ENCODE results near the gene SUGT1.

SUGT1 gene

DNA sequence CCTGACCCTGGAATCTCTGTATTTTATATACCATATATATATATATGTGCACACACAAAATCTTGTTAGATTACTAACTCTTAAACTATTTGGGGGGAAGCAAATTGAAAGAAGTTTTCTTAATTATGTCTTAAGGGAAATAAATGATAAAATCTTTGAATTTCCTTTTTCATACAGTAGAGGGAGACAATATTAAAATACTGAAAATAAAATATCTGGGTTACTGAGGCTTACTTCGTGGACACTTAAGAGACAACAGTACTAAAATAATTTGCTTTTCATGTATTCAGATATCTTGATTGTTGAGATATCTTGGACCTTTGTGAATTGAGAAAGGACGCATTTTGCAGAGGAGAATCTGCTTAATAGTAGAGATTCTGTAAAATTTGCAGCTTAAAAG lies 17.0 kb downstream of the SUGT1 start:
- TF ChIP-seq GATA3 (IDR thresholded peaks at IDR 0.05; ENCODE audit: low read depth, low read length) (no peak), GATA2 (IDR thresholded peaks at IDR 0.05; ENCODE audit: low read depth, low read length) (no peak)

DNA sequence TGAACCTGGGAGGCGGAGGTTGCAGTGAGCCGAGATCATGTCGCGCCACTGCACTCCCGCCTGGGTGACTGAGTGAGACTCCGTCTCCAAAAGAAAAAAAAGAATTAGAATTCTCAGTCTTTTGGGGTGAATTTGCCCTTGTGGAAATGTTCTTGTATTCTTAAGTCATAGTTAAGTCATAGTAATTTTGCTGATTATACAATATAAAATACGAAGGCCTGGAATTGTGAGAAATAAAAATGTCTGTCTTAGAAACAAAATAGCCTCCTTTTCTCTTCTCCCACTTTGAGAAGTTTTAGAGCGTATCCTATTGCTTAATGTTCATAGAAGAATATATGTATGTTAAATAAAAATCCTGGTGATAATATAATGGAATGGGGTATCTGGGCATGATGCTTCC lies 18.1 kb downstream of the SUGT1 start:
- TF ChIP-seq GATA3 (IDR thresholded peaks at IDR 0.05; ENCODE audit: low read depth, low read length) = no peak
- no peak for TF ChIP-seq GATA2 (IDR thresholded peaks at IDR 0.05; ENCODE audit: low read depth, low read length)

DNA sequence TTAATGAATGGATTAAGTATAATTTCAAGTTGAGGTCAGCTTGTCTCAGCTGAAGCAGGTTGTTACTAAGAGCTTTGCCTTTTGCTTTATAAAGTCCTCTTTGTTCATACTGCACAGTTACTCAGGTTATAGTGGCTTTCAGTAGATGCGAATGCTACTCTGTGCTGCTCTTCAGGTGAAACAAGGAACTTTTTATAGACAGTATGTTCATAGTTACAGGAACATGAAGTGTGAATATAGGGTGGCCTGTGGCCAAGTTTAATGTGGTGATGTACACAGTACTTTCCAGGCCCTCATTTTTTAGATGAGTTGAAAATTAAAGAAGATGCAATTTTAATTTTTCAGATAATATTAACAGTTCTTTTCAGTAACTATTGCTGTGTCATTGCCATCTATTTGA lies 20.8 kb downstream of the SUGT1 start:
- TF ChIP-seq GATA3 (IDR thresholded peaks at IDR 0.05; ENCODE audit: low read depth, low read length) (no peak), GATA2 (IDR thresholded peaks at IDR 0.05; ENCODE audit: low read depth, low read length) (no peak)

DNA sequence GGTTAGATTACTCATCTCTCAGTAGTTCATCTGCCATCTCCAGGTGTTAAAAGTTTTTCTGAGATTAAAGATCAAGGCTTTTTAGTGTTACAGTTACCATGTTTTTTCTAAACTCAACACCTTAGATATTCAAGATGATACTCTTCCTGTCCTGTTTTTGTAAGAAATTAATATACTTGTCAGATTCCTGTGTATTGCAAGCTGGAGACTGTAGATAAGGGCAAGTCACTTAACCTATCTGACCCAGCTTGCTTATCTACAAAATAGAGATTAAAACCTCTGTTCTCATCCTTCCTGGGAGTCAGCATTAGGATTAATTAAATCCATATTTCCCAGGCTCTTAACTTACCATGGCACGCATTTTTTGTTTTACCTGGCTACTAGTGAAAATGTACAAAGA lies 25.2 kb downstream of the SUGT1 start:
- no peak for TF ChIP-seq GATA3 (IDR thresholded peaks at IDR 0.05; ENCODE audit: low read depth, low read length)
- no peak for TF ChIP-seq GATA2 (IDR thresholded peaks at IDR 0.05; ENCODE audit: low read depth, low read length)

DNA sequence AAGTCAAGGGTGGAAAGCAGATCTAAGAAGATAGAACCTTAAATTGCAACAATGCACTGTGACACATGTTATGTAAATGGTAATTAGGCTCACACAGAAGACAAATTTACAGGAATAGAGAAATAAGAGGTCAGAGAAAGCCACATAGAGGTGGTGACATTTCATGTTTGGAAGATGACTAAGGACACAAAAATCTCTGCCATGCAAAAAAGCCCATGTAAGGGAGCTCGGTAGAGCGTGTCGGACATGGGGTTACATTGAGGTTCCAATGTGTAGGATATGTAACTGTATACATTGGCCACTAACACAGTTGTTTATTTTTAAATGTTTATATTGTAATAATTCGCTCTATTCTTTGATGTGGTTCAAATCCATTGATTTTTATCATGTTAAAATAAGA lies 33.7 kb downstream of the SUGT1 start:
- TF ChIP-seq GATA2 (IDR thresholded peaks at IDR 0.05; ENCODE audit: low read depth, low read length) = no peak
- TF ChIP-seq GATA3 (IDR thresholded peaks at IDR 0.05; ENCODE audit: low read depth, low read length) = no peak

DNA sequence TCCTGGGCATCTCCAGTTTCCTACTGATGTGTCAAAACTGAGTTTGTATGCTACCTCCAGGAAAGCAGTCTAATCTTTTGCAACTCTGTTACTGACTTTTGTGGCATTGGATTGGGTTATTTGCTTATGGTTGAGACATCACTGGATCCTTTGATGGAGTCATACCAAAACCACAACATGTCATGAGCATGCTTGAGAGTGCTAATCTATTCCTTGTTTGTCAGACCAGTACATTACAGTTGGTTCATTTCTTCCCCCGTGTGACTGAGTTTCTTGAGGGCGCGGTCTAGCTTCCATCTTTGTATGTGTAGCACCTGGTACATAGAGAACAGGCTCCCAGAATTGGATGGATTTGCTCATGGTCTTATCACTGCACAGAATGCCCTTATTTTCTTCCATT lies 43.2 kb downstream of the SUGT1 start:
- TF ChIP-seq GATA2 (IDR thresholded peaks at IDR 0.05; ENCODE audit: low read depth, low read length) (no peak), GATA3 (IDR thresholded peaks at IDR 0.05; ENCODE audit: low read depth, low read length) (no peak)

DNA sequence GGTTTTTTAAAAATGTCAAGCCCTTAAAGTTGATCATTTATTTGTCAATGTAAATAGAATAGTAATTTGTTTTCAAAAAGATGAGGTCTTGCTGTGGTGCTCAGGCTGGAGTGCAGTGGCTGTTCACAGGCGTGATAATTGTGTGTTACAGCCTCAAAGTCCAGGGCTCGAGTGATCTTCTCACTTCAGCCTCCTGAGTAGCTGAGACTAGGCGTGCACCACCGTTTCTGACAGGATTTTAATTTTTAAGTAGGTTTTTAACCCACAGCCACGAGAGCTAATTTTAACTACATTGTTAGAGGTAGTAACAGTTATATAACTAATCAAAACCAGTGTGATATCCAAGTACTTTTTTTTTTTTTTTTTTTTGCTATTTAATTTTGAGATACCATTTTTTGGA lies 43.9 kb downstream of the SUGT1 start:
- TF ChIP-seq GATA3 (IDR thresholded peaks at IDR 0.05; ENCODE audit: low read depth, low read length) (no peak), GATA2 (IDR thresholded peaks at IDR 0.05; ENCODE audit: low read depth, low read length) (no peak)

DNA sequence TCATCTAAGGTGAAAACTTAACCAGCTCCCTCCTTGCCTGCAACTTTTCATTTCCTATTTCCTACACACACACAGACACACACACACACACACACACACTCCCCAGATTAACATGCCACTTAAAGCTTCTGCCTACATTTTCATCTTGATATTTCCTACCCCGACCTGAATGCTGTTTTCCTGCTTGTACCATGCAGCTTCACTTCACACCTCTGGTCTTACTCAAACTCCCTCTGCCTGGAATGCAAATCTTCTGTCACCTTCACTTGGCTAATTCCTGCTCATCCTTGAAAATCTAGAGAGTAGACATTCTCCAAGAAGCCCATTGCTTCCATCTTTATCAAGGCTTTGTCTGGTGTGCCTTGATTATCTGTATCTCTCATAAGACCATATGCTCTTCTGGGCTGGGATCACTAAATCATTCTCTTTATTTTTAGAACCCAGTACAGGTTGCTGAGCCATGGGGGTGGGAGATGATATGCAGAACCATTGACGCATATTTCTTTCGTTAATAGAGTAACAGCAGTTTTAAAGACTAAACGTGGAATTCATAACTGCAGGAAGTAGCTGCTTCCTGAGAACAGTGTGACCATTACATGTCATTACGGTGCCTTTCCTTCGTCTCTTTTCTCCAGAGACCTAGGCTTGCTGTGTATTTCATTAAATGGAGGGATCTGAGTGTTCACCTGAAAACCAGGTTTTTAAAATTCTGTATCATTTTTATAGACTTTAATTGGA lies 49.3 kb downstream of the SUGT1 start:
- TF ChIP-seq GATA2 (IDR thresholded peaks at IDR 0.05; ENCODE audit: low read depth, low read length) = no peak
- no peak for TF ChIP-seq GATA3 (IDR thresholded peaks at IDR 0.05; ENCODE audit: low read depth, low read length)

DNA sequence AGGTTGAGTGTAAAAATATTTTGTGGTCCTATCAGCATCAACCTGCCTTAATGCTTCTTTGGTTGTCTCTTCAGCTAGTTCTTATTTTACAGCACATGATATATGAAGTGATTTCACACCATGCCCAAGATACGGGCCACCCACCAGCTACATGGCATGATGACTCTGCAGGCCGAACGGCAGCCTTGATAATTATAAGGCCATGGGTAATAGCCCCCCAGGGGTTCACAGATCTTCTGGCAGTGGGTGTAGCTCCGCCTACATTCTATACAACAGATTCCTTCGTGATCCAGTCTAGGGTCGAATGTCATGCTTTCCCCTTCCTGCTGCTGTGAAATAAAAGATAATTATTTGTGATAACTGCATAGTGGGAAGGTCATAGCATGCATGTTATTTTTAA lies 50.8 kb downstream of the SUGT1 start:
- no peak for TF ChIP-seq GATA3 (IDR thresholded peaks at IDR 0.05; ENCODE audit: low read depth, low read length)
- TF ChIP-seq GATA2 (IDR thresholded peaks at IDR 0.05; ENCODE audit: low read depth, low read length) = no peak

DNA sequence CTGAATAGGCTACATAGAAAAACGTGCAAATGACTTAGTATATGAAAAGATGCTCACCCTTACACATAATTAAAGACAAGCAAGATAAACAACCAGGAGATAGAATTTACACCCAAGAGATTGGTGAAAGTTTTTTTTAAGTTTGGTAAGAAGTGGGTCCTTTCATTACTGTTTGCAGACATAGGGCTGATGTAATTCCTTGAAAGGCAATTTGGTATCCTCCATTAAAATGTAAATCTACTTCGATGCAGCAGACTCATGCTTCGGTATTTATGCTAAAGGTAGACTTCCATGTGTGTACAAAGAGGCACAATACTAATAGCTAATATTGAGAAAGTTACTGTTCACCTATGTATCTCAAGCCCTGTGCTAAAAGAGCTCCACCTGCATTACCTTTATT lies 53.4 kb downstream of the SUGT1 start:
- no peak for TF ChIP-seq GATA3 (IDR thresholded peaks at IDR 0.05; ENCODE audit: low read depth, low read length)
- TF ChIP-seq GATA2 (IDR thresholded peaks at IDR 0.05; ENCODE audit: low read depth, low read length) = no peak

DNA sequence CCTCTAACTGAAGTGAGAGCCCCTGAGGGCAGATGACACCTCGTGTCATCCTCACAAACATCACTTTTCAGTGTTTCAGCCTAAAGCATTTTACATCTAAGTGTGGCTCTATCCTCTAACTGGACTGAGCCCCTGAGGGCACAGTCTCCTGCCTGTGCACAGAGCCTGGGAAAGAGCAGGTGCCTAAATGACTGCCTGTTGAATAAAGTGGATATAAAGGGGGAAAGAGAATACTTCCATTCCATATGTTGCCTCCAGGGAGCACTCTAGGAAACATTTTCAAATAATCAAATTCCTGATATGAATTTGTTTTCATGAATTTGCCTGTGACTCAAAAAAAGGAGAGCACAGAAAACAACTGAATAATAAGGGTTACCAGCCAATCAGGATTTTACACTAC lies 54.7 kb downstream of the SUGT1 start:
- no peak for TF ChIP-seq GATA2 (IDR thresholded peaks at IDR 0.05; ENCODE audit: low read depth, low read length)
- no peak for TF ChIP-seq GATA3 (IDR thresholded peaks at IDR 0.05; ENCODE audit: low read depth, low read length)

DNA sequence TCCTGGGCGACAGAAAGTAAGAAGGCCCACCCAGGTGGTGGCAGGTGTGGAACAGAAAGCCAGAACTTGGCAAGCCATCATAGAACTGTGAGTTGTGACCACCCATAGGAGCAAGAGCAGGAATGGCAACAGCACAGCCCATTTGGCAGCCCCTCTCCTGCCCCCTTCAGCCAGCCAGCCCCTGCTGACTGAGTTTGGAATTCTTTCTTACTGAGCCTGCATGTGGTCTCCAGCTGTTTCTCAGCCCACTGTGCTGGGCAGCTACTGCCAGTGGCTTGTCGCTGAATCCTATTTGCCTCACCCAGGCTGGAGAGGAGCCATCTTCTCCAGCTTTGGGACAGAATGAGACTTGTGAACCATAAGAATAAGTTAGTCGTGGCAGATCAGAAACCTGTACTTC lies 58.6 kb downstream of the SUGT1 start:
- TF ChIP-seq GATA2 (IDR thresholded peaks at IDR 0.05; ENCODE audit: low read depth, low read length) = no peak

DNA sequence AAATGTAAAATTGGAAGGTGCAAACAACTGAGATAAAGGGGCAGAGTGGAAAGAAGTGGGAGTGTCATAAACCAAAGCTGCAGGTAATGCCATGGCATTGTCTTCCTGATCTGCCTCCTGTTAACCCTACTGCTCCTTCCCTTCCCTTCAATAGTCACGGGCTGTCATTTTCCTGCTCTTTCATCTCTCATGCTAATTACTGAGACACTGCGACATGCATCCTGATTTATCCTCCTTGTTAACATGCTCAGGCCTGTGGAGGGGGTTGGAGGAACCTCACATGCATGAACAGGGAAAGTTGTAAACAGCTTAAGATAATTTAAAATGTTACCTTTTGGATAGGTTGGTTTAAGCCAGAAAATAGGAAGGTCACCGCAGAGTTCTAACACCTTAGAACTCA lies 59.7 kb downstream of the SUGT1 start:
- no peak for TF ChIP-seq GATA3 (IDR thresholded peaks at IDR 0.05; ENCODE audit: low read depth, low read length)
- no peak for TF ChIP-seq GATA2 (IDR thresholded peaks at IDR 0.05; ENCODE audit: low read depth, low read length)

DNA sequence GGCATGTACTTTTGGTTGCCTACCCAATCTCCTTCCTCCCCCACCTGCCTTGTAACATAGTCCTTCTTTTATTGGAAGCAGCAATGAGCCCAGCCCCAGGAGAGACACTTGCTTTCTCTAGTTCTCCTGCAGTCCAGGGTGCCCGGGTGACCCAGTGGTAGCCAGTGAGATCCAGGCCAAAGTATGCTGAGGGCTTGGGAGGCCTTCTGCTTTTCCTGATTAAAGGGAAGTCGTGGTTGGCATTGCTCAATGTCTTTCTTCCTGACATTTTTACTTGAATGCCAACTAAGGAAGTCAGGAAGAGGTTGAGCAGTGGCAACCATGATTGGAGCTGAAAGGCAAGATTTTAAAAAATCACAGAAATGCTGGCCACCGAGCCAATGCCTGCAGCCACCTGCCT lies 61.3 kb downstream of the SUGT1 start:
- TF ChIP-seq GATA2 (IDR thresholded peaks at IDR 0.05; ENCODE audit: low read depth, low read length) (no peak), GATA3 (IDR thresholded peaks at IDR 0.05; ENCODE audit: low read depth, low read length) (no peak)

DNA sequence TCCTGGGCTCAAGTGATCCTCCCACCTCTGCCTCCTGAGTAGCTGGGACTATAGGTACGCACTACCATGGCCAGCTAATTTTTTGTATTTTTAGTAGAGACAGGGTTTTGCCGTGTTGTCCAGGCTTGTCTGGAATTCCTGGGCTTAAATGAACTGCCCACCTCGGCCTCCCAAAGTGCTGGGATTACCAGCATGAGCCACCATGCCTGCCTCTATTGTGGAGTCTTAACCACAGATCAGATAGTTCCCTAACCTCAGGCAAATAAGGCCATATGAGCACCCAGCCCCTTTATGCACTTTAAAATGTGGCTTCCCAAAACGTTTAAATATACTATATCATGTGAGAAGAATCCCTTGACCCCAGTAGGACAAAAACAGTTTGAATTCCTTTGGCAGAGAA lies 70.5 kb downstream of the SUGT1 start:
- no peak for TF ChIP-seq GATA3 (IDR thresholded peaks at IDR 0.05; ENCODE audit: low read depth, low read length)
- no peak for TF ChIP-seq GATA2 (IDR thresholded peaks at IDR 0.05; ENCODE audit: low read depth, low read length)

DNA sequence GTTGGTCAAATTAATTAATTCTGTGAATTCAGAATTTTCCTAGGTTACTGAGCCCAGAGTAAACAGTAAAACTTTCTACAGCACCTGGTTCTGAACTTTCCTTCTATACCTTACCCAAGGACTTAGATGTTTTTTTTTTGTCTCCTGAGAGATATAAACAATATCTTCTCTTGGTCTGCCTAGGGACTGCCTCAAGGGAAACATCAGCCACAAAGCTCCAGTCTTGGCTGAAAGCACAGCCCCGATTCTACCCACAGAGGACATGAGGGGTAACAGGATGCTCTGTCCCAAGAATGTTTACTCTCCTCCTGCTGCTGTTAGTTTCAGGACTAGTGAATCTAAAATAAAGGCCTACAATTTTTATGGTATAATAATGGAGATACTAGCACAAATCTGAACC lies 72.7 kb downstream of the SUGT1 start:
- TF ChIP-seq GATA3 (IDR thresholded peaks at IDR 0.05; ENCODE audit: low read depth, low read length) = no peak
- TF ChIP-seq GATA2 (IDR thresholded peaks at IDR 0.05; ENCODE audit: low read depth, low read length) = no peak

Measured in SH-SY5Y (cell line).